GM19238 (cell line): Measurements from ENCODE around the gene HMGB1.

Experiments
- DNase-seq: peaks from one replicate; pipeline ENCODE4 v3.0.0; 2011; ENCODE audit warnings: low spot score; ENCODE audit not compliant: insufficient read length

Gene HMGB1

DNA sequence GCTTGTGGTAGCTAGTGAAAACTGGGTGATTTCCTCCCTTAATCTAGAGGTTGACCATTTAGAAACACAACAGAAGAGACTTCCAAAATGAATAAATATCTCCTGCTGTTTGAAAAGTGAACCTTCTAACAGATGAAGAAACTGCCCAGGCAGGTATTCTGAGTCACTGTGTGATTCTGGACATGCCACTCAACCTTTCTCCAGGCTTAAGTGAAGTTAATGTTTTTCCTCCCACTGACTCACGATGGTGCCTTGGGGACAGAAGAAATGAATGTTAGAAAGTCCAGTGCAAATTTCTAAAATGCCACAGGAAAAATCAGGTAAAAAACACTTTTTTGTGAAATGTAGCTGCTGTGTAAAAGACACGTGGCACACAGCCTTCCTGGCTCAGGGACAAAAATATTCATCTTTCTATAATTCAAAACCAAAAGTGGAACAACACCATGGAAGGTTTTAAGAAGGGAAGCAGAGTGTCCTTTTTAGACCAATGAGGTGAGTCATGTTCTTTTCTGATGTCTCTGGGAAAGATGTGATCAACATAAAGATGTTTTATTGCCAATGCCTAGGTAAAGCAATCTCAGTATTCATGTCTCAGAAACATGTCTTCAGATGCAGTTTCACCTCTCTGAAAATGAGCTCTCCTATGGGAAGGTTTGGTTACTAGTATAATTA is 34.3 kb downstream of the HMGB1 start:
- DNase-seq: no peak

DNA sequence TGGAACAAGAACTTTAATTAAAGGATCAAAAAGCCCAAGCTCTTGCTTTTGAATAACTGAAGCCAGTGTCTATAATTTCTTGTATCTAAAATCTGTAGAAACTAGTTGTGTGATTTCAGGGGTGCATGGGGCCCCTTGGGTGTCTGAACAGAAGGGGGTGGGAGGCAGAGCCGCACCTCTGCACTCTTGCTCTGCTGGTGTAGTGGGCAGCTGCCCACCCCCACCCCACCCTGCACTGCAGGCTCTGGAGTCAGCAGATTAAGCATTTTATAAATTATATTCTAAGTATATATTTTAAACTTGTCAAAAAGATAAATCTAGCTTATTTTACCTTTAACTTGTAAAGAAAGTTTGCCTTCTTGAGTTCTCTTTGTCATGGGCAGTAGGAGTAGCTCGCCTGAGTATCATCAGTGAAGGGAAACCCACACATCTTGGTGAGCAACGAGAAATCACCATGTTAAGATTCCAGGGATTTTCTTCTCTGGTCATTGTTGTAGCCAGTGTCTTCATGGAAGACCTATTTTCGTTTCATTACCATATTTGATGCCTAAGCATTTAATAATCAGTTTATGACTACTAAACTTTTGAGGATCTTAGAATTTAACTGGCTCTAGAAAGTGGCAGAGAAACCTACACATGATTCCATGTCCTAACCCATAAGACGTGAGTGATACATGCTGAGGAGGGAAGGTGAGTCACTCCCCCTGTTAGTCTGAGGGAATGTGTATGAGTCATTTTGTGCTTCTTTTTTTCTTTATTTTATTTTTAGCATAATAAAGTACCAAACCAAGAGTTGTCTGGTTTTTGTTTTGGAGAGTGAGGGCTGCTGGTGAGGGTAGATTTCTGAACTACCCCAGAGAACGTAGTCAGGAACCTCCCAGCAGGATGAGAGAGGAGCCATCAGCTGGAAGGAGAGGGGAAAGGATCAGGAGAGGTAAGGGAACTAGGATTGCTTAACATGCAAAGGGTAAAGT is 35.7 kb downstream of the HMGB1 start:
- DNase-seq: no peak

DNA sequence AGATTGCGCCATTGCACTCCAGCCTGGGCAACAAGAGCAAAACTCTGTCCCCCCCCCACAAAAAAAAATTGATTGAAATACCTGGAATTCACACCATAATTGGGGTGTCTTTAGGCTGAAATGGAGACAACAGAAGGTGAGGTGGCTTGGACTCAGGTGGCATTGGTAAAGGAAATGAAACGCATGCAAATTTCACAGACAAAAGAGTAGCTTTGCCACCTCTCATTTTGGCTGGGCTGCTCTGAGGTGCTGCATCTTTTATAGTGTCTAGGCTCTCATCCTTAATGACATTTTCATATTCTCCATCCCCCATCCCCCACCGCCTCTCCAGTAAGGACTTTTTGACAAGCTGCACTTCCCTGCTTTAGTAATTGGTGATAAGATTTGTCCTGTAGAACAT is 36.5 kb downstream of the HMGB1 start:
- DNase-seq: no peak

DNA sequence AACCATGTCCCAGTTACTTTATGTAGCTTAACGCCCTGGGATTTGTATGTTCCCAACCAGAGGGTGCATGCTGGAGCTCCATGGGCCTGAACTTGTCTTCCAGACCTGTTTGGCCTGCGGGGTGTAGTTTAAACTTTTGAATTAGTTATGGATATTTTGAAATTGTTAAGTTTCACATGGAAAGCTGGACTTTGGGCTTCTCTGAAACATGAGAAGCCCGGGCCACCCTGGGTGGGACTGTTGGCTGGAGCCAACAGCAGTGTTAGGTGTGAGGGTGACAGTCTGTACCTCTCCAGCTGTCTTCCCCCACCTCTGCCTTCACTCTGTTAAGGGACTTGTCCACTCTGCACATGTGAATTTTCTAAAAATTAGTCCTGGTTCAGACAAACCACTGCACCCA is 41.8 kb downstream of the HMGB1 start:
- DNase-seq: no peak

DNA sequence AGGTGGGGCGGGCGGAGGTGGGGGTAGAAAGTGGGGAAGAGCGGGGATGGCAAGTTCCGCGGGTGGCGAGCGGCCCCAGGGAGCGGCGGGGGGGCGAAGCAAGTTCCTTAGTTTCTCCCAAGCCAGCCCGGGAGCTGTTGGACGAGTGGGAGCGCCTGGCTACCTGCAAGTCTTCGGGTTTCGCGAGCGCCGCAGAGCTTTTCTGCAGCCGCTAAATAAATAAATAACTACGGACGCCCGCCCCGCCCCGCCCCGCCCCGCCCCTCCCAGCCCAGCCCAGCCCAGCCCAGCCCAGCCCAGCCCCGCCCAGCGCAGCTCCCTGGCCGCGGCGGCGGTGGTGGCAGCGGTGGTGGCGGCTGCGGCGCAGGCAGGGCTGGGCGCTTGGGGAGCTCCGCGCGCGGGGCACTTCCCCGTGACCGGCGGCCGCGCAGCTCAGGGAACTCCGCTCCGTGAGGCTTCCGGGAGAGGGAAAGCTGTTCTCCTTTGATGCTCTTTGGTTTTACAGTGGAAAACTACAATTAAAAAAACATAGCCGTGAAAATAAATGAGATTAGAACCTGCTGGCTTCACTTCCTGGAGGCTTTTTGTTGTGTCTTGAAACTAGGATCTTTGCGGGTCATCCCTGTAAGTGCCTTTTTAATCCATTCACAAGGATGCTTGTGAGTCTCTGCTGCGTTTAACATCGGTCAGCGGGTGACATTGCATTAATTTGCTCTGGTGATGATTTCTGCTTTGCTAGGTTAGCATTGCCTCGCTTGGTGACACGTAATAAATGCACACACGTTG is 43.5 kb downstream of the HMGB1 start, which contains the start of gene UBE2L5:
UBE2L5 (plus strand) TSS at position 440 of the 786 bp plus-strand sequence. CDS start 5,498 bp downstream, outside the sequence.
- peak; percentile 55 for DNase-seq

DNA sequence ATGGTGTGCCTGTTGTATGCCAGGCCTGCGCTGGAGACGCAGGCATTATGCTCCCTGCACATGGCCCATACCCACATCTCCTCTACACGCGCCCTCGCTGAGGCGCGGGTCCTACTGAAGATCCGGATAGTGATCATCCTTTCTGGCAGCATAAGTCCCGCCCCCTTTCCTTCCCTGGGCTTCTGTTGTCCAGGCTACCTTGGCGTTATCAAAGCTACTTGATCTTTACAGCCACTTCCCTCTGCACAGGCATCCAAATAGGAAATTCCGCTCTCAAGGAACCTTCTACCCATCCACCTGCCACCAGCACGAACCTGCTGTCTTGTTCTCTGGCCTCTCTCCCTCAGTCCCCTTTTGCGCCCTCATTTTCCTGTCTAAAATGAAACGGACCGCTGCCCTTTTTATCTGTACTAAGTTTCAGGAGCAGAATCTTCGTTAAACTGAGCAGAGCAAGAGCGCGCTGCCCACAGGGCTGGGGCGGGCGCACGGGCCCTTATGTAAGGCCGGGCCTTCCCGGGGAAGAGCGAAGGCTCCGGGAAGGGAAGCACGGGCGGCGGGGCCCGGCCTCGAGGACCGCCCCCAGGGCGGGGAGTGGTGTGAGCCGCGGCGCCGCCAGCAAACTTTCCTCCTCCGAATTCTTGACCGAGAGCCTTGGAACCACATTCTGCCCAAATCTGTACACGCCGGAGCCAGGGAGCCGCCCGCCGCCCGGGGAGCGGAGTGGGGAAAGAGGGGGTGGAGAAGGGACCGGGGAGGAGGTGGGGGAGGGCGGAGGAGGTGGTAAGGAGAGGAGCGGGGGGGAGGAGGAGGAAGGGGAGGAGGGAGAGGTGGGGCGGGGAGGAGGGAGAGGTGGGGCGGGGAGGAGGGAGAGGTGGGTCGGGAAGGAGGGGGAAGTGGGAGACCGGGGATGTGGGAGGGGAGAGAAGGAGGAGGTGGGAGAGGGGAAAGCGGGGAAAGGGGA is 44.4 kb downstream of the HMGB1 start:
- peak; percentile 53 for DNase-seq

DNA sequence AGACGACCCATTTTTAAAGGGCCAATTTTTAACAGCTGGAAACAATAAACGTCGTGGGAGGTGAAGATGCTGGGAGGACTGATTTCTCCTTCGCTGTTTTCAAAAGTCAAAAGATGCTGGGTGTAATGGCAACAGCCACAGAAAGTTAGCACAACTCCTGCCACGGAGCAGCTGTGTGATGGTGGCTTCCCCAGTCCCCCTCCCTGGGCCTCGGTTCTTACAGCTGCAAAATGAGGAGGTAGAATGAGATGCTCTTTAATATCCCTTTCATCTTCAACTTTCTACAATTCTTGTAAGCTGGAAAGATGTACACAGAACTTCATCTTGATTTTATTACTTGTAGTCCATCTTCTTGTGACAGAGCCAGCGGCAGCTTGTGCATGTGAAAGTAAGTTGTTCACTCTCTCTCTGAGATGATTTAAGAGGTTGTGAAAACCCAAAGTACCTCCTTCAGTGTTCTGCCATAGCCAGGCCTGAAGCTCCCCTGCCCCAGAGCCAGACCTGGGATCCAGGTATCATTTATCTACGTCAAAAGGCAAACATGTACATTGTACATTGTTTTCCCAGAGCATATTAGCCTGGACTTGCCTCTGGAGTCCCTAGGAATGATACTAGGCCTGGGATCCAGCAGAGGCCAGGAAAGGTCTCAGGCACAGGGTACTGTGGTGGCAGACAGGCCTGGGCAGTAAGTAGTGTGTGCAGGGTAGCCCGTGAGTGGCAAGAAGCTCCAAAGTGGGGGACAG is 46.8 kb downstream of the HMGB1 start:
- no peak for DNase-seq

DNA sequence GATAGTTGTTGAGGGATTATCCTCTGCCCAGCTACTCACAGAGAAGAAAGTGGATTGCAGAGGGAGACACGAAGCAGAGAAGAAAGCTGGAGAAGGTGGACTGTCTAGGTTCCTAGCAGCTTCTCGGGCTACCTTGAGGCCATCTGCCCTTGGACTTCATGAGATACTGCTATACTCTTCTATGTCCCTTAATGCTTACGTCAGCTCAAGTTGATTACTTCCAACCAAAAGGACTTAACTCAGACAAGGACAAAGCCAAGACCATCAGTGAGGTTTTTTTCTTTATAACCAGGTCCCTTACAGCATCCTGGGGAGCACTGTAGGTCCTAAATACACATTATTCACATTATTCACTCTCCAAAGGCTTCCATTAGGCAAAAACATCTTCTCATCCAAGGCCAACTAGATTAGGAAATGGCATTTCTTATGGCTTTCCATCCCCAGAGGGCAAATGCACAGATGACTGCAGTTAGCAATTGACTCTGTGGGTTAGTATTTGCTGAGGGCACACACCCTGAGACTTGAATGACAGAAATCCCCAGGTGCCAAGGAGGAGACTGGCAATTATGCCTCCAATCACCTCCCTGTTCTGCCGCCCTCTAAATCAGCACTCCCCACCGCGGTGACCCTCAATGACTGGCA is 47.5 kb downstream of the HMGB1 start:
- DNase-seq: no peak

DNA sequence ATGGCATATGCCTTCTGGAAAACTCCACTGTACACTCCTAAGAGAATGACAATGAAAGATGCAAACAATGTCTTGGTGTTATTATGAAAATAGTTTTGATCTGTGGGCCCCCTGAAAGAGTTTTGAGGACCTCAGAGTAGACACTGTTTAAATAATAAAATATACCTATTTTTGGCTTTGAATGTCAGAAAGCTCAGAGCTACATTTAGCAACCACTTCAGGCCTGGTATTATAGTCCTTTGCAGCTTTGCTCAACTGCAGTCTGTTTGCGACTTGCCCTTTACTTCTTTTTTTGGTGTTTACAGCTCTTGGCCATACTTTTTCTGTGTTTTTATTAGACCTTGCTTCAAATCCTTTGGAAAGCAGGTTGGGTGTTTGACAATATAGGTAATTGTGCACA is 49.3 kb downstream of the HMGB1 start:
- no peak for DNase-seq

DNA sequence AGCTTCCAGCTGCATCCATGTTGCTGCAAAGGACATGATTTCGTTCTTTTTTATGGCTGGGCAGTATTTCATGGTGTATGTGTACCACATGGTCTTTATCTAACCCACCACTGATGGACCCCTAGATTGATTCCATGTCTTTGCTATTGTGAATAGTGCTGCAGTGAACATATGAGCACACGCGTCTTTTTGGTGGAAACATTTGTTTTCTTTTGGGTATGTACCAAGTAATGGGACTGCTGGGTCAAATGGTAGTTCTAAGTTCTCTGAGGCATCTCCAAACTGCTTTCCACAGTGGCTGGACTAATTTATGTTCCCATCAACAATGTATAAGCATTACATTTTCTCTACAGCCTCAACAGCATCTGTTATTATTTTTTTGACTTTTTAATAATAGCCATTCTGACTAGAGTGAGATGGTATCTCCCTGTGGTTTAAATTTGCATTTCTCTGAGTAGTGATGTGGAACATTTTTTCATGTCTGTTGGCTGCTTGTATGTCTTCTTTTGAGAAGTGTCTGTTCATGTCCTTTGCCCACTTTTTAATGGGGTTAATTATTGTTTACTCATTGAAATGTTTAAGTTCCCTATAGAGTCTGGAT is 50.2 kb downstream of the HMGB1 start:
- no peak for DNase-seq

DNA sequence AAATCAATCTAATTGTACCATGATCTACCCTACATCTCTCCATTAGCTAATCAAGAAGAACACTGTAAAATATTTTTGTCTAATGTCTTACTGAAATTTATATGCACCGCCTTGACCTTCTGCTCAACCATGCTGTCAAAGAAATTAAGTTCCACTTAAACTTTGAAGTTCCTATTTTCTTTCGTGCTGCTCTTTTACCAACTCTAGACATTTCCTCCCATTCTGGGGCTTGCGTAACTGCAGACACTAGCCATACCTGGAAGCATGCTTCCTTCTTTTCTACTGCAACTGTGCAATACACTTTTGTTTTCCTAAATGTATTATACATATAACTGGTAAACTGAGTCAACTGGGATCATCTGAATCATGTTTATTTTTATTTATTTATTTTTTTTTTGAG is 51.9 kb downstream of the HMGB1 start:
- no peak for DNase-seq

DNA sequence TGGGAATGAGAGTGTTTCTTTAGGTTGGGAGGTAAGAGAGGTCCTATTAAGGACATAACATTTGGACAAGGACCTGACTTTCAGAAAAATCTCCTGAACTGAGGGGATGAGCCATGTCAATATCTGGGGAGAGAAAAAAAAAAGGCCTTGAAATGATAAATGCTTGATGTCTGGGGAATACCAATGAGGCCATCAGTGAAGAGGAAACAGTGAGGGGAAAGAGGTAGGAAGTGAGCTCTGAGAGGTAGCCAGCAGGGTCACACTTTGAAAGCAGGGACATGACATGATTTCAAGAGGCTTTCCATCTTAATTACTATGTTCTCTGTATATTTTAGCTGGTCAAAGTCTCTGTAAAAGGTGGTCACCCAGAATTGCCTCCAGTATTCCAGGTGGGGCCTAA is 53.4 kb downstream of the HMGB1 start:
- DNase-seq: no peak

DNA sequence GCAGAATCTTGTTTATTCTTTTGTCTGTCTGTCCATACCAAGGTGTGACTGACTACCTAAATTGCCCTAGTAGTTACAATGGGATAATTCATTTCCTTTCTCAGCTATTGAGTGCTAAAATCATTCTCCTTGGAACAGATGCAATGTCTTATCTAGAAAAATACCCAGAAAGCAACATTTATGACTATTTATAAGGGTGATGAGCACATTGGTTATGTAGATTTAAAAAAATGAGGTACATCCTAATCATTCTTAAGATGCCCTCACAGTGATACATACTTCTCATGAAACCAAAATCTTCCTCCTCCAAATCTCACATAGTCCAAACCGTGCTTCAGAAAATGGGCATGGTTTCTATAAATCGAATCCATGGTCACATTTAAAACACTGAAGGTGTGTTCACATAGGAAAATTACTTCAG is 55.0 kb downstream of the HMGB1 start:
- DNase-seq: no peak

DNA sequence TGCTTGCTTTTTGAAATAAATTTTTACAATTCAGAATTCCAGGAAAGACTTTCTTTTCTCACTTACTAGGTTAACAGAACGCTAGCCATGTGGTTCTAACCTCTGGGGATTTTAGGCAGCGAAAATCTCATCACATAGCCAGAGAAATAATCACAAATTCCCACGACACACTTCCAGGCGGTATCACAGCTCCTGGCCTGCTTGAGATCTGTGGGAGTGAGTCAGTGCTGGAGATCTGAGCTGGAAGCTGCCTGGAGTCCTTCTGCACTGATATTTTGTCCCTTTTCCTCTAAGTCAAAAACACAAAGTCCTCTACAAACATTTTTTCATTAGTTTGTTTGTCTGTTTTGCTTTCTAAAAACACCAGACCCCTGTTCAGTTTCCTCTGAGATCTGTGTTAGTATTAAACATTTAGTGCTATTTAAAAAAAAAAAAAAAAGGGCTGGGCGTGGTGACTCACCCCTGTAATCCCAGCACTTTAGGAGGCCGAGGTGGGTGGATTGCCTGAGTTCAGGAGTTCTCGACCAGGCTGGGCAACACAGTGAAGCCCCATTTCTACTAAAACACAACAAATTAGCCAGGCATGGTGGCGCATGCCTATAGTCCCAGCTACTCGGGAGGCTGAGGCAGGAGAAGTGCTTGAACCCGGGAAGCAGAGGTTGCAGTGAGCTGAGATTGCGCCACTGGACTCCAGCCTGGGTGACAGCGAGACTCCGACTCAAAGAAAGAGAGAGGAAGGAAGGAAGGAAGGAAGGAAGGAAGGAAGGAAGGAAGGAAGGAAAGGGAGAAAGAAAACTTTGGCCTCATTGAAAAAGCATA is 55.6 kb downstream of the HMGB1 start:
- DNase-seq: no peak

DNA sequence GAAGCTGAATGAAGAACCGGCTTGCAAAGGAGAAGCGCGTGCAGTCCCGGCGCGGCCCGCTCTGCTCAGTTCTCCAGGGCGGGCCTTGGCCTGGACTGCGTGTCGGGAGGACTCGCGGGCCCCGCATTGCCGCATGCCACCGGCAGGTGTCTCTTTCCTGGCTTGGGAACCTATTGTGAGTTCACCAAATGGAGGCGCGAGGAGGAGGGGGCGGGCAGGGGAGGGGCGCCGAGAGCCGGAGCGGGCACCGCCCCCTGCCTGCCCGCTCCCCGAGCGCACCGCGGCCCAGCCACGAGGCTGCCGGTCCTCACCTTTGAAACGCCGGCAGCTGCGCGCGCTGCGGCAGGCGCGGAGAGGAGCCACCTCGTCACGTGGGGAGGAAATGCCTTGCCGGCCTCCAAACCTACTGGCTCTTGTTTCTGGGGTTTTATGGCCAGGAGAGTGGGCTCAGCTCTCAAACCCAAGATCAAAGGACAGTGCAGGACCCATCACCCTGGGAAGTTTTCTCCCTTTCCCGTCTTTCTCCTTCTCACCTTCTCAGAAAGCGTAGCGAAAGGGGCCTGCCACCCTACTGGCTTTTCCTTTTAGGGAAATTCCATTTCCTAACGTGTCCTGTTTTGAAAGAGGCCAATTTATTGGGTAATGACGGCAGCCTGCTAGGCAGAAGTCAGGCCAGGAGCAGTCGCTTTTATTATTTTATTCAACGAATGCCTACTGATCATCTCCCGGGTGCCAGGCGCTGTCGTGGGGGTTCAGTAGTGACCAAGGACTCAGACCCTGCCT is 57.2 kb downstream of the HMGB1 start:
- peak; percentile 86 for DNase-seq

DNA sequence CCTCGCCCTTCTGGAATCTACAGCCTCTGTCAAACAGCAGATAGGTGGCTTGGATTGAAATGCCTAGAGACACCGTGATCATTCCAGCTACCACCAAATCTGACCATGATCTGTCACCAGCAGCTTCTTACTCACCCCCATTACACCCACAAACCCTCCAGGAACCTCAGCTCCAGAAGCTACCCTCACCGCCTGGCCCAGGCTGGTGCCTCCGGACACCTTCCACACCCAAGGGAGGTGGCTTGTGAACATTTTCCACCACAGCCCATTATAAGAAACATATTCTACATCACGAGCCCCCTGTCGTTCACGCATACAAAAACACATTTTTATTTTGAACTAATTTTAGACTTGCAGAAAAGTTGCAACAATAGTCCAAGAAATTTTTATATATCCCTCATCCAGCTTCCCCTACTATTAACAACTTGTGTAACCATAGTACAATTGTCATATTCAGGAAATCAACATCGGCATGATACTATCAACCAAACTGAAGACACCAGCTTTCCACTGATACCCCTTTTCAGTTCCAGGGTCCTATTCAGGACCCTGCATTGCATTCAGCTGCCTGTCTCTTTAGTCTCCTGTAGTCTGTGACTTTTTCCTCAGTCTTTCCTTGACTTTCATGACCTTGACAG is 58.8 kb downstream of the HMGB1 start:
- DNase-seq: no peak
